ENCODE results near the gene SCAMP5.

DNA sequence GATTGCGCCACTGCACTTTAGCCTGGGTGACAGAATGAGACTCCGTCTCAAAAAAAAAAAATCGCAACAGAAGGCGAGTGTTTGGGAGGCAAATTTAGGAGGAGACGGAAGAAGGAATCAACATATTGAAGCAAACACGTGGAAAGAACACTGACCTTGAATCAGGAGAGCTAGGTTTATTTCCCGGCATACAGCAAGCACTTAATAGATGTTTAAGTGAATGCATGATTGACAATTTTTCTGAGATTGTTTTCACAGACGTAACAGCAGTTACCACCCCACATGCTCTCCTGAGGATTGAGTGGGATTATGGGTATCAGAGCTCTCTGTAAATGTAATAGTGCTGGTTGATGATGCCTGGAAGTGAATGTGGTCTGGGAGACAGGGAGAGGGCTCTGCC is 33.1 kb upstream of the SCAMP5 start:
- TF ChIP-seq ZFX (IDR thresholded peaks at IDR 0.05) = no peak
- TF ChIP-seq, protein P1, sequence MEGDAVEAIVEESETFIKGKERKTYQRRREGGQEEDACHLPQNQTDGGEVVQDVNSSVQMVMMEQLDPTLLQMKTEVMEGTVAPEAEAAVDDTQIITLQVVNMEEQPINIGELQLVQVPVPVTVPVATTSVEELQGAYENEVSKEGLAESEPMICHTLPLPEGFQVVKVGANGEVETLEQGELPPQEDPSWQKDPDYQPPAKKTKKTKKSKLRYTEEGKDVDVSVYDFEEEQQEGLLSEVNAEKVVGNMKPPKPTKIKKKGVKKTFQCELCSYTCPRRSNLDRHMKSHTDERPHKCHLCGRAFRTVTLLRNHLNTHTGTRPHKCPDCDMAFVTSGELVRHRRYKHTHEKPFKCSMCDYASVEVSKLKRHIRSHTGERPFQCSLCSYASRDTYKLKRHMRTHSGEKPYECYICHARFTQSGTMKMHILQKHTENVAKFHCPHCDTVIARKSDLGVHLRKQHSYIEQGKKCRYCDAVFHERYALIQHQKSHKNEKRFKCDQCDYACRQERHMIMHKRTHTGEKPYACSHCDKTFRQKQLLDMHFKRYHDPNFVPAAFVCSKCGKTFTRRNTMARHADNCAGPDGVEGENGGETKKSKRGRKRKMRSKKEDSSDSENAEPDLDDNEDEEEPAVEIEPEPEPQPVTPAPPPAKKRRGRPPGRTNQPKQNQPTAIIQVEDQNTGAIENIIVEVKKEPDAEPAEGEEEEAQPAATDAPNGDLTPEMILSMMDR (conservative IDR thresholded peaks at IDR 0.05) = no peak

Data from C4-2B (cell line).